ENCODE data around the gene ACOT7. TPM values are rescaled to one million over a fixed set of nuclear protein-coding genes. Genes with fewer than 3 reads are reported as not detected.

ACOT7 gene
- total RNA-seq, 1 donor from 2014 or later, result 12.7 TPM

GRCh38 chr1:6424619-6425593, 31.3 kb upstream of the ACOT7 start, which contains the start of gene ESPN:
ESPN (plus strand) TSS chr1:6424776; CDS start chr1:6424956, 180 bp downstream.
- Mint-ChIP-seq H3K27ac (no peak within 1 kb of the TSS), H3K36me3 (ENCODE audit: low read depth) (no peaks in the 10 kb centered on the region), H3K4me3 (peak within 1 kb of the TSS; percentile 55), H3K9me3 (no peaks in the 10 kb centered on the region), H3K27me3 (peaks cover 49% of the 10 kb centered on the region), H3K4me1 (peaks cover 15% of the 10 kb centered on the region)
- TF ChIP-seq CTCF (IDR thresholded peaks at IDR 0.05), result no peak
- DNase-seq (no peak), ATAC-seq (ENCODE audit: low read depth) (peak; percentile 61)
- ChIA-PET CTCF (no interaction called here), POLR2A (no interaction called here)
- intact Hi-C loops (cut with micrococcal nuclease), result no loop called here

GRCh38 chr1:6424000-6424565, 30.5 kb upstream of the ACOT7 start:
- ChIA-PET POLR2A (no interaction called here), CTCF (interaction anchor here (1.0 to 3.0 kb wide), 3 partner anchors 10 to 17 kb away, joined by 3 to 26 read pairs (median 9); no protein-coding TSS in a partner anchor)
- Mint-ChIP-seq H3K27ac (no peak overlapping the region), H3K4me3 (peak overlapping the region; percentile 55), H3K4me1 (peaks cover 15% of the 10 kb centered on the region), H3K9me3 (no peaks in the 10 kb centered on the region), H3K36me3 (ENCODE audit: low read depth) (no peaks in the 10 kb centered on the region), H3K27me3 (peaks cover 47% of the 10 kb centered on the region)
- TF ChIP-seq CTCF (IDR thresholded peaks at IDR 0.05), result no peak
- intact Hi-C loops (cut with micrococcal nuclease), result loop anchor here (1.0 kb wide), 1 partner anchor 14 kb away; no protein-coding TSS in a partner anchor
- DNase-seq (no peak), ATAC-seq (ENCODE audit: low read depth) (no peak)

- Mint-ChIP-seq H3K27ac (no peak overlapping the region), H3K27me3 (peaks cover 50% of the 10 kb centered on the region), H3K4me3 (peak overlapping the region; percentile 55), H3K4me1 (peaks cover 15% of the 10 kb centered on the region), H3K9me3 (no peaks in the 10 kb centered on the region), H3K36me3 (ENCODE audit: low read depth) (no peaks in the 10 kb centered on the region)
- intact Hi-C loops (cut with micrococcal nuclease), result loop anchor here (1.0 kb wide), 1 partner anchor 15 kb away; no protein-coding TSS in a partner anchor
- POLR2A ChIA-PET, result no interaction called here
- CTCF ChIA-PET, result interaction anchor here (0.5 to 3.0 kb wide), 10 partner anchors 8 to 1526 kb away, joined by 3 to 26 read pairs (median 4); no protein-coding TSS in a partner anchor
- ATAC-seq (ENCODE audit: low read depth), result peak; percentile 77
- peak; percentile 46 for TF ChIP-seq CTCF (IDR thresholded peaks at IDR 0.05)
- DNase-seq, result peak; percentile 55
These were observed 29.9 kb upstream of the ACOT7 start for GRCh38 chr1:6423321-6423999.

GRCh38 chr1:6421266-6421665, 27.7 kb upstream of the ACOT7 start:
- intact Hi-C loops (cut with micrococcal nuclease), result no loop called here
- CTCF ChIA-PET, result interaction anchor here (1.2 to 3.0 kb wide), 3 partner anchors 8 to 179 kb away, joined by 3 to 26 read pairs (median 3); no protein-coding TSS in a partner anchor
- H3K36me3 Mint-ChIP-seq (ENCODE audit: low read depth), result no peaks in the 10 kb centered on the region

More at GRCh38 chr1:6421266-6421665, 27.7 kb upstream of the ACOT7 start:
- Mint-ChIP-seq H3K27me3 (peaks cover 52% of the 10 kb centered on the region), H3K9me3 (no peaks in the 10 kb centered on the region), H3K4me1 (peaks cover 15% of the 10 kb centered on the region), H3K4me3 (no peak overlapping the region), H3K27ac (no peak overlapping the region)
- no peak for DNase-seq
- no peak for TF ChIP-seq CTCF (IDR thresholded peaks at IDR 0.05)
- POLR2A ChIA-PET, result no interaction called here
- ATAC-seq (ENCODE audit: low read depth), result no peak
